Measurements from ENCODE around the gene IPPK.
"Not testable (repeated sequence)": the region's sequence is repeated elsewhere in the genome, so short reads cannot be mapped to it uniquely, and the experiment has no call there.

Gene IPPK

DNA sequence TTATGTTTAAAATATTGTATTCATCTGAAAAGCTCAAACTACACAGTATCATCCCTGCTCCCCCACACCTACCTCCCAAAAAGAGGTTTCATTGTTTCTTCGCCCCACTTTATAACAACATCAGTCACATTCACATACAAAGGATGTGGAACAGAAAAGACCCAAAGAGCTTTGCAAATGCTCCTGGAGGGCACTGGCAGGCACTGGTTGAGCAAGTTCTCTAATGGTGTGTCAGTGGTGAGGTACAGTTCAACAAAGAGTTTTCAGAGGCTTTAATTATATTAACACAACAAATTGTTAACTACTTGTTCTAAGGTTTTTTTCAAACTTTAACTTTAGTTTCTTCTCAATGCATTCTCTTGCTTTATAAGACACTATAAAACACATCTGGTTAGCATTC, 80.0 kb downstream of the IPPK start:
- no peak for DNase-seq

DNA sequence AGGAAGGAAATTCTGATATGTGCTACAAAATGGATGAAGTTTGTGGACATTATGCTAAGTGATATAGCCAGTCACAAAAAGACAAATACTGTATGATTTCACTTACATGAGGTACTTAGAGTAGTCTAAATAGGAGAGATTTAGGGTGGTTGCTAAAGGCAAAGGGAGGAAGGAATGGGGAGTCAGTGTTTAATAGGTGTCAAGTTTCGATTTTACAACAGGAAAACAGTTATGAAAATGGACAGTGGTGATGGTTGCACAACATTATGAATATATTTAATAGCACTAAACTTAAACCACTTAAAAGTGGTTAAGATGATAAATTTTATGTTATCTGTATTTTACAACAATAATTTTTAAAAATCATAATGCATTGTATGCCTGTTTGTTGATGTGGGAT, 93.8 kb downstream of the IPPK start:
- DNase-seq = no peak

DNA sequence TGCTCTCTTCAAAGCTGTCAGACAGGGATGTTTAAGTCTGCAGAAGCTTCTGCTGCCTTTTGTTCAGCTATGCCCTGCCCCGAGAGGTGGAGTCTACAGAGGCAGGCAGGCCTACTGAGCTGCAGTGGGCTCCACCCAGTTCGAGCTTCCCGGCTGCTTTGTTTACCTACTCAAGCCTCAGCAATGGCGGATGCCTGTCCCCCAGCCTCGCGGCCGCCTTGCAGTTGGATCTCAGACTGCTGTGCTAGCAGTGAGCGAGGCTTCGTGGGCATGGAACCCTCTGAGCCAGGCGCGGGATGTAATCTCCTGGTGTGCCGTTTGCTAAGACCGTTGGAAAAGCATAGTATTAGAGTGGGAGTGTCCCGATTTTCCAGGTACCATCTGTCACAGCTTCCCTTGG, 96.3 kb downstream of the IPPK start:
- DNase-seq = not testable (repeated sequence)

DNA sequence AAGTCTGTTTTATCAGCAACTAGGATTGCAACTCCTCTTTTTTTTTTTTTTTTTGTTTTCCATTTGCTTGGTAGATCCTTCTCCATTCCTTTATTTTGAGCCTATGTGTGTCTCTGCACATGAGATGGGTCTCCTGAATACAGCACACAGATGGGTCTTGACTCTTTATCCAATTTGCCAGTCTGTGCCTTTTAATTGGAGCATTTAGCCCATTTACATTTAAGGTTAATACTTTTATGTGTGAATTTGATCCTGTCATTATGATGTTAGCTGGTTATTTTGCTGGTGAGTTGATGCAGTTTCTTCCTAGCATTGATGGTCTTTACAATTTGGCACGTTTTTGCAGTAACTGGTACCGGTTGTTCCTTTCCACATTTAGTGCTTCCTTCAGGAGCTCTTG, 98.1 kb downstream of the IPPK start:
- DNase-seq = not testable (repeated sequence)

DNA sequence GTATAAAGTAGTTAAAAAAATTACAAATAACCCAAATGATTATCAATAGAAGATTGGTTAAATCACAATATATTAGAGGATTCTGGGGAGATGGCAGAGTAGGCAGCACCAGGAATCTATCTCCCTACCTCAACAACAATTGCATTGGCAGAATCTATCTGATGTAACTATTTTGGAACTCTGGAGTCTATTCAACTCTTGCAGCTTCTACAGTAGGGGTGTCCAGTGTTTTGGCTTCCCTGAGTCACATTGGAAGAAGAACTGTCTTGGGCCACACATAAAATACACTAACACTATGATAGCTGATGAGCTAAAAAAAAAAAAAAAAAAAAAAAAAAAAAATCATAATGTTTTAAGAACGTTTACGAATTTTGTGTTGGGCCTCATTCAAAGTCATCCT, 104.9 kb downstream of the IPPK start:
- no peak for DNase-seq

- DNase-seq = no peak
Measured at GRCh38 chr9:92564504-92564903, 105.4 kb downstream of the IPPK start.

Data from CD4-positive, alpha-beta T cell treated with Interleukin-4 for 4 hours (primary cell).